ENCODE data around the gene SEC14L2. TPM values are rescaled to one million over a fixed set of nuclear protein-coding genes. Genes with fewer than 3 reads are reported as not detected.
A peak's percentile ranks its signal among the peaks of the same experiment; 100 is the strongest.

Gene SEC14L2
- total RNA-seq, 2 donors from 2014 or later, result 2.0 to 10.3 TPM

DNA sequence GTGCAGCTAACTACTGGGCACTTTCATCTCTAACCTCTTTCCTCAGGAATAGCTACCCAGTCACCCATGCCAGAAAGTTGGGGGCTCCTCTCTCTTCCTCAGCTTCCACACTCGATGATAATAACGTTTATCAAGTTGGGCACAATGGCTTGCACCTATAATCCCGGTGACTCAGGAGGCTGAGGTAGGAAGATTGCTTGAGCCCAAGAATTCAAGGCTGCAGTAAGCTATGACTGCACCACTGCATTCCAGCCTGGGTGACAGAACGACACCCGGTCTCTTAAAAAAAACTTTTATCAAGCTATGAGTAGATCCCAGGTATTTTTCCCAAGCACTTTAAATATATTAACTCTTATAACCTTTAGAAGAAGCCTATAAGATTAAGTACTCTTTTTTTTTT, 42.2 kb upstream of the SEC14L2 start:
- intact Hi-C loops (cut with DNase I), result no loop called here
- Histone ChIP-seq H3K9ac (ENCODE audit: low read depth in 2 of 2, low read length in 2 of 2) (no peak overlapping the region), H3K4me3 (no peak overlapping the region)

DNA sequence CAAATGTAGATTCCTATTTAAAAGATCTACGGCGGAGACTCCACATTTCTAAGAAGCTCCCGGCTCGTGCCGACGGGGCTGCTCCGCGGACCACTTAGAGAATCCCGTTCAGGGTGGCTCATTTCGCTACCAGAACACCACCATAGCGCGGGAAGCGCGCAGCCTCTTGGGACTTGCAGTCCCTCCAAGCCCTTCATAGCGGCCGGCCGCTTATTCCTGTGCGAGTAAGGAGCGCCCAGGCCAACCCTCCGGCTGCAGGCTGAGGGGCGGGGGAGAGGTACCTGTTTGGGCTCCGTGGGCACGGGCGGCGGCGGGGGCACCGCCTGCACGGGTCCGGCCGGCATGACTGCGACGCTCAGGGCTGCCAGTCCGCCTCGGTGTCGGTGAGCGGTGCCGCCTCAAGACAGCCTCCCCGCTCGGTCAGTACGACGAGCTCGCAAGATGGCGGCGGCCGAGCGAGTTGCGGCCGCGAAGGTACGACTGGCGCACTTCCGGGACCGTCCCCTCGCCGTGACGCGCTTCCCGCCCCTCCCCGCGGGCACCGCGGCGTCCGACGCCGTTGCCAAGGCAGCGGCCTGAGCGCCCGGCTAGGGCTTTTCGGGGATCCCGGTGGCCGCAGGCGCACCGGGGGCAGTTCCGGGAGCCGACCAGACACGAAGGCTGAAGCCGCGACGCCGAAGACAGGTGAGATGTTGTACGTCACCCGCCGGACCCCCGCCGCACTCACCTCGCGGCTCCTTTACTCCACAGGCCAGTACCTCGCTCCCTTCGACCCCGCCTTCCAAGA, 40.2 kb upstream of the SEC14L2 start, which contains the start of the genes CCDC157 and SF3A1:
CCDC157 (plus strand) TSS at position 559 of the 787 bp plus-strand sequence. CDS start 8,994 bp downstream, outside the sequence.
SF3A1 (minus strand) TSS at position 446 of the 787 bp plus-strand sequence; CDS start at position 344, 102 bp downstream.
- Histone ChIP-seq H3K27ac (peak within 1 kb of the TSS; percentile 92), H3K9ac (ENCODE audit: low read depth in 2 of 2, low read length in 2 of 2) (peak within 1 kb of the TSS; percentile 61 to 98), H3K4me1 (peaks cover 13% of the 10 kb centered on the region), H3K27me3 (no peaks in the 10 kb centered on the region), H3K4me3 (peak within 1 kb of the TSS; percentile 72), H3K9me3 (no peaks in the 10 kb centered on the region), H3K36me3 (no peaks in the 10 kb centered on the region)
- DNase-seq, result peak; percentile 88
- TF ChIP-seq, protein P1, sequence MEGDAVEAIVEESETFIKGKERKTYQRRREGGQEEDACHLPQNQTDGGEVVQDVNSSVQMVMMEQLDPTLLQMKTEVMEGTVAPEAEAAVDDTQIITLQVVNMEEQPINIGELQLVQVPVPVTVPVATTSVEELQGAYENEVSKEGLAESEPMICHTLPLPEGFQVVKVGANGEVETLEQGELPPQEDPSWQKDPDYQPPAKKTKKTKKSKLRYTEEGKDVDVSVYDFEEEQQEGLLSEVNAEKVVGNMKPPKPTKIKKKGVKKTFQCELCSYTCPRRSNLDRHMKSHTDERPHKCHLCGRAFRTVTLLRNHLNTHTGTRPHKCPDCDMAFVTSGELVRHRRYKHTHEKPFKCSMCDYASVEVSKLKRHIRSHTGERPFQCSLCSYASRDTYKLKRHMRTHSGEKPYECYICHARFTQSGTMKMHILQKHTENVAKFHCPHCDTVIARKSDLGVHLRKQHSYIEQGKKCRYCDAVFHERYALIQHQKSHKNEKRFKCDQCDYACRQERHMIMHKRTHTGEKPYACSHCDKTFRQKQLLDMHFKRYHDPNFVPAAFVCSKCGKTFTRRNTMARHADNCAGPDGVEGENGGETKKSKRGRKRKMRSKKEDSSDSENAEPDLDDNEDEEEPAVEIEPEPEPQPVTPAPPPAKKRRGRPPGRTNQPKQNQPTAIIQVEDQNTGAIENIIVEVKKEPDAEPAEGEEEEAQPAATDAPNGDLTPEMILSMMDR (IDR thresholded peaks at IDR 0.05), result no peak
- intact Hi-C loops (cut with DNase I), result loop anchor here (2.0 kb wide), 1 partner anchor 68 kb away; the partner anchor contains the start of gene CASTOR1

More for the DNA sequence above, 42.2 kb upstream of the SEC14L2 start:
- TF ChIP-seq, protein P1 (IDR thresholded peaks at IDR 0.05), result no peak
- Histone ChIP-seq H3K9me3 (no peaks in the 10 kb centered on the region), H3K36me3 (peaks cover 5% of the 10 kb centered on the region), H3K27me3 (no peaks in the 10 kb centered on the region), H3K4me1 (peaks cover 13% of the 10 kb centered on the region), H3K27ac (no peak overlapping the region)
- DNase-seq, result no peak

DNA sequence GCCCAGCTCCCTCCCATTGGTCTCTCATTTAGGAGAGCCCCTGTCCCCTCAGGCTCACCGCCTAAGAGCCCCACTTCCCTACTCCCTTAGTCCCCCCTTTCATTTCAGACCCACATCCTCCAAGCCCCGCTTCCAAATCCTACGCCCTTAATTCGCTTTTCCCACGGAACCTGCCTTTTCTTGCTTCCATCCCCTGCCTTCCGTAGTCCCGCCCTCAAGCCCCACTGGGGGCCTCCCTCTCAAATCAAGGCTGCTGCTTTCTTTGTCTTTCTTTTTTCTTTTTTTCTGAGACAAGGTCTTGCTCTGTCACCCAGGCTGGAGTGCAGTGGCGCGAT, 39.6 kb upstream of the SEC14L2 start:
- Histone ChIP-seq H3K27me3 (no peaks in the 10 kb centered on the region), H3K9ac (ENCODE audit: low read depth in 2 of 2, low read length in 2 of 2) (peak overlapping the region; percentile 32 to 59), H3K4me3 (peak overlapping the region; percentile 72), H3K36me3 (no peaks in the 10 kb centered on the region), H3K27ac (no peak overlapping the region), H3K4me1 (peaks cover 13% of the 10 kb centered on the region), H3K9me3 (no peaks in the 10 kb centered on the region)
- no peak for DNase-seq
- intact Hi-C loops (cut with DNase I), result loop anchor here (2.0 kb wide), 1 partner anchor 68 kb away; the partner anchor contains the start of gene CASTOR1
- TF ChIP-seq, protein P1 (IDR thresholded peaks at IDR 0.05), result no peak

DNA sequence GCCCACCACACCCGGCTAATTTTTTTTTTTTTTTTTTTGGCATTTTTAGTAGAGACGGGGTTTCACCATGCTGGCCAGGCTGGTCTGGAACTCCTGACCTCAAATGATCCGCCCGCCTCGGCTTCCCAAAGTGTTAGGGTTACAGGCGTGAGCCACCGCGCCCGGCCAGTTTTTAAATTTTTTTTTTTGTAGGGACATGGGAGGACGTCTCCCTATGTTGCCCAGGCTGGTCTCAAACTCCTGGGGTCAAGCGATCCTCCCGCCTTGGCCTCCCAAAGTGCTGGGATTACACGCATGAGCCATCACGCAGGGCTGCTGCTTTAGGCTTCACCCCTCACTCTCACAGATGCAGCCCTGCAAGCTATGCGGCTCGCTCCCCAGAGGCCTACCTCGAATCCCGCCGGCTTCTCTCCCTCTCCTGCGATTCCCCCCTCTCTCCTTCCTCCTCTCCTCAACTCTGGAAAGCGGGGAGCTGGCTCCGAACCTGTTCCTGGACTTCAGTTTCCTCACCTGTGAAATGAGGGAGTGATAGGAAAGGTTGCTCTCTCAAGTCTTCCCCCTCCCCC, 39.1 kb upstream of the SEC14L2 start:
- H3K9ac ChIP-seq (ENCODE audit: low read depth in 2 of 2, low read length in 2 of 2), result no peak overlapping the region
- intact Hi-C loops (cut with DNase I), result loop anchor here (2.0 kb wide), 1 partner anchor 69 kb away; the partner anchor contains the start of gene CASTOR1
- TF ChIP-seq, protein P1 (IDR thresholded peaks at IDR 0.05), result no peak
- no peaks in the 10 kb centered on the region for H3K9me3 ChIP-seq
- DNase-seq, result no peak
- no peak overlapping the region for H3K27ac ChIP-seq
- peaks cover 13% of the 10 kb centered on the region for H3K4me1 ChIP-seq
- H3K27me3 ChIP-seq, result no peaks in the 10 kb centered on the region
- H3K36me3 ChIP-seq, result no peaks in the 10 kb centered on the region
- peak overlapping the region; percentile 72 for H3K4me3 ChIP-seq

- Histone ChIP-seq H3K36me3 (no peaks in the 10 kb centered on the region), H3K9me3 (no peaks in the 10 kb centered on the region), H3K9ac (ENCODE audit: low read depth in 2 of 2, low read length in 2 of 2) (no peak overlapping the region), H3K4me1 (peaks cover 13% of the 10 kb centered on the region), H3K4me3 (no peak overlapping the region), H3K27me3 (no peaks in the 10 kb centered on the region), H3K27ac (no peak overlapping the region)
- no peak for DNase-seq
- TF ChIP-seq, protein P1 (IDR thresholded peaks at IDR 0.05), result no peak
- intact Hi-C loops (cut with DNase I), result no loop called here
Measured at GRCh38 chr22:30358541-30358940, 38.3 kb upstream of the SEC14L2 start.
